ENCODE data around the gene LRMDA. TPM values are rescaled to one million over a fixed set of nuclear protein-coding genes. Genes with fewer than 3 reads are reported as not detected.
"Not testable (repeated sequence)": the region's sequence is repeated elsewhere in the genome, so short reads cannot be mapped to it uniquely, and the experiment has no call there.

LRMDA gene
- total RNA-seq, 1 donor from 2014 or later: 0.19 TPM

DNA sequence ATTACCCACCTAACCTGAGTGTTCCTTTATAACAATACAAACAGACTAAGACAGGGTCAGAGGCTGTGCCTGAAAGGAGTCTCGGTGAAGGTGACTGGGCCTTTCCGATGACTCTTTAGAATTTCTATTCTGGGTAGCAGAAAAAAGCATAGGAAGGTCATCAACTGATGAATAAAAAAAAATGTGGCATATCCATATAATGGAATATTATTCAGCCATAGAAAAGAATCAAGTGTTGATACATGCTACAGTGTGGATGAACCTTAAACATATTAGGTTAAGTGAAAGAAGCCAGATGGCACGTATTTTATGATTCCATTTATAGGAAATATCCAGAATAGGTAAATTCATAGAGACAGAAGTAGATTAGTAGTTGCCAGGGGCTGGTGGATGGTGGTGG is 83.4 kb downstream of the LRMDA start:
- Mint-ChIP-seq H3K27ac (ENCODE audit: unreplicated experiment) (no peak overlapping the region), H3K4me1 (ENCODE audit: unreplicated experiment) (no peaks in the 10 kb centered on the region), H3K4me3 (ENCODE audit: unreplicated experiment) (no peak overlapping the region), H3K27me3 (ENCODE audit: unreplicated experiment) (peaks cover 57% of the 10 kb centered on the region), H3K9me3 (ENCODE audit: unreplicated experiment) (peaks cover 6% of the 10 kb centered on the region), H3K36me3 (ENCODE audit: unreplicated experiment) (no peaks in the 10 kb centered on the region)
- DNase-seq (ENCODE audit: extremely low spot score, unreplicated experiment): no peak
- TF ChIP-seq, protein P1, sequence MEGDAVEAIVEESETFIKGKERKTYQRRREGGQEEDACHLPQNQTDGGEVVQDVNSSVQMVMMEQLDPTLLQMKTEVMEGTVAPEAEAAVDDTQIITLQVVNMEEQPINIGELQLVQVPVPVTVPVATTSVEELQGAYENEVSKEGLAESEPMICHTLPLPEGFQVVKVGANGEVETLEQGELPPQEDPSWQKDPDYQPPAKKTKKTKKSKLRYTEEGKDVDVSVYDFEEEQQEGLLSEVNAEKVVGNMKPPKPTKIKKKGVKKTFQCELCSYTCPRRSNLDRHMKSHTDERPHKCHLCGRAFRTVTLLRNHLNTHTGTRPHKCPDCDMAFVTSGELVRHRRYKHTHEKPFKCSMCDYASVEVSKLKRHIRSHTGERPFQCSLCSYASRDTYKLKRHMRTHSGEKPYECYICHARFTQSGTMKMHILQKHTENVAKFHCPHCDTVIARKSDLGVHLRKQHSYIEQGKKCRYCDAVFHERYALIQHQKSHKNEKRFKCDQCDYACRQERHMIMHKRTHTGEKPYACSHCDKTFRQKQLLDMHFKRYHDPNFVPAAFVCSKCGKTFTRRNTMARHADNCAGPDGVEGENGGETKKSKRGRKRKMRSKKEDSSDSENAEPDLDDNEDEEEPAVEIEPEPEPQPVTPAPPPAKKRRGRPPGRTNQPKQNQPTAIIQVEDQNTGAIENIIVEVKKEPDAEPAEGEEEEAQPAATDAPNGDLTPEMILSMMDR (IDR thresholded peaks at IDR 0.05): no peak

DNA sequence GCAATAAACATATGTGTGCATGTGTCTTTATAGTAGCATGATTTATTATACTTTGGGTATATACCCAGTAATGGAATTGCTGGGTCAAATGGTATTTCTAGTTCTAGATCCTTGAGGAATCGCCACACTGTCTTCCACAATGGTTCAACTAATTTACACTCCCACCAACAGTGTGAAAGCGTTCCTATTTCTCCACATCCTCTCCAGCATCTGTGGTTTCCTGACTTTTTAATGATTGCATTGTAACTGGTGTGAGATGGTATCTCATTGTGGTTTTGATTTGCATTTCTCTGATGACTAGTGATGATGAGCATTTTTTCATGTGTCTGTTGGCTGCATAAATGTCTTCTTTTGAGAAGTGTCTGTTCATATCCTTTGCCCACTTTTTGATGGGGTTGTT is 84.7 kb downstream of the LRMDA start:
- not testable (repeated sequence) for H3K4me3 Mint-ChIP-seq (ENCODE audit: unreplicated experiment); H3K27ac Mint-ChIP-seq (ENCODE audit: unreplicated experiment); H3K36me3 Mint-ChIP-seq (ENCODE audit: unreplicated experiment); DNase-seq (ENCODE audit: extremely low spot score, unreplicated experiment); H3K9me3 Mint-ChIP-seq (ENCODE audit: unreplicated experiment); H3K4me1 Mint-ChIP-seq (ENCODE audit: unreplicated experiment)
- peaks cover 61% of the 10 kb centered on the region for H3K27me3 Mint-ChIP-seq (ENCODE audit: unreplicated experiment)

DNA sequence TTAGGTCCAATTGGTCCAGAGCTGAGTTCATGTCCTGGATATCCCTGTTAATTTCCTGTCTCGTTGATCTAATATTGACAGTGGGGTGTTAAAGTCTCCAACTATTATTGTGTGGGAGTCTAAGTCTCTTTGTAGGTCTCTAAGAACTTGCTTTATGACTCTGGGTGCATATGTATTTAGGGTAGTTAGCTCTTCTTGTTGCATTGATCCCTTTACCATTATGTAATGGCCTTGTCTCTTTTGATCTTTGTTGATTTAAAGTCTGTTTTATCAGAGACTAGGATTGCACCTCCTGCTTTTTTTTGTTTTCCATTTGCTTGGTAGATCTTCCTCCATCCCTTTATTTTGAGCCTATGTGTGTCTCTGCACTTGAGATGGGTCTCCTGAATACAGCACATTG is 87.8 kb downstream of the LRMDA start:
- not testable (repeated sequence) for H3K4me3 Mint-ChIP-seq (ENCODE audit: unreplicated experiment); DNase-seq (ENCODE audit: extremely low spot score, unreplicated experiment); H3K36me3 Mint-ChIP-seq (ENCODE audit: unreplicated experiment); H3K4me1 Mint-ChIP-seq (ENCODE audit: unreplicated experiment); H3K9me3 Mint-ChIP-seq (ENCODE audit: unreplicated experiment); H3K27ac Mint-ChIP-seq (ENCODE audit: unreplicated experiment)
- H3K27me3 Mint-ChIP-seq (ENCODE audit: unreplicated experiment): peaks cover 41% of the 10 kb centered on the region

DNA sequence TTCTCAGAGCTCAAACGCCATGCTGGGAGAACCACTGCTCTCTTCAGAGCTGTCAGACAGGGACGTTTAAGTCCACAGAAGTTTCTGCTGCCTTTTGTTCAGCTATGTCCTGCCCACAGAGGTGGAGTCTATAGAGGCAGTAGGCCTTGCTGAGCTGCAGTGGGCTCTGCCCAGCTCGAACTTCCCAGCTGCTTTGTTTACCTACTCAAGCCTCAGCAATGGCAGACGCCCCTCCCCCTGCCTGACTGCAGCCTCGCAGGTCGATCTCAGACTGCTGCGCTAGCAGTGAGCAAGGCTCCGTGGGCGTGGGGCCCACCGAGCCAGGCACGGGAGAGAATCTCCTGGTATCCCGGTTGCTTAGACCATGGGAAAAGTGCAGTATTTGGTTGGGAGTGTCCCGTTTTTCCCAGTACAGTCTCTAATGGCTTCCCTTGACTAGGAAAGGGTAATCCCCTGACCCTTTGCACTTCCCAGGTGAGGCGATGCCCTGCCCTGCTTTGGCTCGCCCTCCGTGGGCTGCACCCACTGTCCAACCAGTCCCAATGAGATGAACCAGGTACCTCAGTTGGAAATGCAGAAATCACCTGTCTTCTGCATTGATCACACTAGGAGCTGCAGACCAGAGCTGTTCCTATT is 89.9 kb downstream of the LRMDA start:
- H3K27me3 Mint-ChIP-seq (ENCODE audit: unreplicated experiment): peaks cover 45% of the 10 kb centered on the region
- not testable (repeated sequence) for H3K9me3 Mint-ChIP-seq (ENCODE audit: unreplicated experiment); H3K36me3 Mint-ChIP-seq (ENCODE audit: unreplicated experiment); H3K4me1 Mint-ChIP-seq (ENCODE audit: unreplicated experiment); H3K4me3 Mint-ChIP-seq (ENCODE audit: unreplicated experiment); DNase-seq (ENCODE audit: extremely low spot score, unreplicated experiment); H3K27ac Mint-ChIP-seq (ENCODE audit: unreplicated experiment)

DNA sequence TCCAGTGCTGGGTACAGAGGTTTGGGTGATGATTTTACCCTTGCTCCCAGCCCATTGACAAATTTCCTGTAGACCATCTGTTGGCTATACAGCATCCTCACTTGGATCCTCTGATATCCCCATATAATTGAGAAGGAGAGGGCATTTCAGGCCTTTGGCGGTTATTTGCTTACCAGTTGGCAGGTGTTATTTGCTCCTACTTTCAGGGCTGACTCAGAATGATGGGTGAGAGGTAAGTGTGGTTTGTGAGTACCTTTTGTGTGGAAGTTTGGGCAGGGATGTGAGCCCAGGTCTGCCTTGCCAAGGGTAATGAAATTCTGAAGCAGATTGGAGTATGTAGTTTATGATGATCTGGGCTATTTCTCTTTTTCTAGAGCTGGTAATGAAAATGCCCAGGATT is 93.6 kb downstream of the LRMDA start:
- Mint-ChIP-seq H3K4me1 (ENCODE audit: unreplicated experiment) (no peaks in the 10 kb centered on the region), H3K27me3 (ENCODE audit: unreplicated experiment) (peaks cover 29% of the 10 kb centered on the region), H3K27ac (ENCODE audit: unreplicated experiment) (no peak overlapping the region), H3K36me3 (ENCODE audit: unreplicated experiment) (no peaks in the 10 kb centered on the region), H3K4me3 (ENCODE audit: unreplicated experiment) (no peak overlapping the region), H3K9me3 (ENCODE audit: unreplicated experiment) (no peaks in the 10 kb centered on the region)
- DNase-seq (ENCODE audit: extremely low spot score, unreplicated experiment): no peak
- TF ChIP-seq, protein P1 (IDR thresholded peaks at IDR 0.05): no peak

DNA sequence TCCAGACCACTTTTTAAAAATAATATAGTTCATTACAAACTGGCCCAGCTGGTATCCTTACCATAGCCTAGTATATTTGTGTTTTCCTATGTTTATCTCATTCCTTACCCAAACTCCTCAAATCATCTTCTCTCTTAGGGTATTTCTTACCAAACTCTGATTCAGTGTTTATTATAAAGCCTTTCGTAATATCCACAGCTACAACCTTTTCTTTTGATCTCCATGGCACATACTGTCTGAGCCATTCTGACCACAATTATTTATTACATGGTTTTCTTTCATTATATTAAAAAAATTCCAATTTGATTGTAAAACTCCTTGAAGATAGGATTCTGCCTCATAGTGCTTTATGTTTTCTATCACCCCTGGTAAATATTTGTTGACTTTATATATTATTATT is 94.2 kb downstream of the LRMDA start:
- Mint-ChIP-seq H3K9me3 (ENCODE audit: unreplicated experiment) (no peaks in the 10 kb centered on the region), H3K27ac (ENCODE audit: unreplicated experiment) (no peak overlapping the region), H3K4me1 (ENCODE audit: unreplicated experiment) (no peaks in the 10 kb centered on the region), H3K36me3 (ENCODE audit: unreplicated experiment) (no peaks in the 10 kb centered on the region), H3K27me3 (ENCODE audit: unreplicated experiment) (peaks cover 23% of the 10 kb centered on the region), H3K4me3 (ENCODE audit: unreplicated experiment) (no peak overlapping the region)
- TF ChIP-seq, protein P1 (IDR thresholded peaks at IDR 0.05): no peak
- DNase-seq (ENCODE audit: extremely low spot score, unreplicated experiment): no peak
